H1 (cell line): ENCODE results near the gene IL1RAP. TPM values are rescaled to one million over a fixed set of nuclear protein-coding genes. Genes with fewer than 3 reads are reported as not detected.

Source experiments
- CTCF ChIA-PET: fragments of 300-600 bp; sonication (Branson Sonifier 250); formaldehyde crosslinking; loops from one replicate; lab custom pipeline; 2021; ENCODE audit not compliant: partially characterized antibody; lab: Charles Lee
- POLR2A ChIA-PET: fragments of 300-600 bp; sonication (Branson Sonifier 250); formaldehyde crosslinking; loops from one replicate; lab custom pipeline; 2021; ENCODE audit warnings: inconsistent platforms; ENCODE audit not compliant: partially characterized antibody; lab: Charles Lee
- DNase-seq, 2 experiments: peaks; one replicate each; pipeline versions ENCODE4 v3.0.0 to v3.0.0-alpha.2; 2010 to 2022; ENCODE audit warnings: low spot score in 2 of 2, low read depth in 1 of 2, mixed read lengths in 1 of 2
- FAIRE-seq: peaks from 2 replicates; lab custom pipeline; 2011; peaks lifted over from hg19 to GRCh38; lab: Jason Lieb, UNC
- H2AFZ ChIP-seq: 2 replicates; pipeline ENCODE4 v1.8.1; 2012; ENCODE audit warnings: low read length, inconsistent platforms
- H2AK5ac ChIP-seq: 2 replicates; pipeline ENCODE4 v1.6.1; 2013; ENCODE audit warnings: low read depth, low read length
- H2BK120ac ChIP-seq: replicated peaks from 2 replicates; pipeline ENCODE3; 2013; ENCODE audit warnings: low read depth, low read length, inconsistent platforms
- H2BK12ac ChIP-seq: 2 replicates; pipeline ENCODE4 v1.6.1; 2013; ENCODE audit warnings: low read depth, low read length
- H2BK15ac ChIP-seq: 2 replicates; pipeline ENCODE4 v1.6.1; 2013; ENCODE audit warnings: low read length
- H2BK20ac ChIP-seq: 2 replicates; pipeline ENCODE4 v1.6.1; 2013; ENCODE audit warnings: low read length
- H2BK5ac ChIP-seq: 2 replicates; pipeline ENCODE4 v1.6.1; 2013; ENCODE audit warnings: low read depth, low read length
- H3K14ac ChIP-seq: 2 replicates; pipeline ENCODE4 v1.6.1; 2013; ENCODE audit warnings: inconsistent platforms; ENCODE audit not compliant: insufficient read length
- H3K18ac ChIP-seq: 2 replicates; pipeline ENCODE4 v1.6.1; 2013; ENCODE audit warnings: low read length; ENCODE audit errors: extremely low read depth
- H3K23ac ChIP-seq: 2 replicates; pipeline ENCODE4 v1.6.1; 2013; ENCODE audit warnings: inconsistent platforms; ENCODE audit not compliant: insufficient read length
- H3K23me2 ChIP-seq: 2 replicates; pipeline ENCODE4 v1.6.1; 2013; ENCODE audit warnings: low read depth, low read length
- H3K27ac ChIP-seq: 2 replicates; pipeline ENCODE4 v1.6.1; 2011; ENCODE audit warnings: low read depth, low read length, inconsistent platforms
- H3K27me3 ChIP-seq, 4 experiments: replicated peaks in 1 of 4; 1 replicate in 1 of 4; 2 replicates in 3 of 4; pipeline versions ENCODE4 v1.6.1 to v1.8.1; 2011 to 2013; ENCODE audit warnings: low read length in 3 of 4, mild to moderate bottlenecking in 3 of 4, inconsistent platforms in 2 of 4, mixed read lengths in 2 of 4, moderate library complexity in 1 of 4; ENCODE audit not compliant: control insufficient read depth in 3 of 4, insufficient read depth in 3 of 4; ENCODE audit errors: extremely low read depth in 1 of 4
- H3K36me3 ChIP-seq, 4 experiments: 2 replicates each; pipeline versions ENCODE4 v1.6.1 to v1.8.1; 2011 to 2013; ENCODE audit warnings: mild to moderate bottlenecking in 4 of 4, low read length in 3 of 4, moderate library complexity in 2 of 4, control low read depth in 1 of 4, inconsistent platforms in 1 of 4; ENCODE audit not compliant: insufficient read depth in 4 of 4, control insufficient read depth in 2 of 4
- H3K4ac ChIP-seq: replicated peaks from 2 replicates; pipeline ENCODE3; 2013; ENCODE audit warnings: low read length, low read depth, mixed read lengths, inconsistent platforms; ENCODE audit not compliant: insufficient read length
- H3K4me1 ChIP-seq, 4 experiments: replicated peaks in 1 of 4; 1 replicate in 1 of 4; 2 replicates in 3 of 4; pipeline versions ENCODE4 v1.6.1 to v1.8.1; 2011 to 2013; ENCODE audit warnings: low read length in 3 of 4, inconsistent platforms in 2 of 4, mixed read lengths in 1 of 4; ENCODE audit not compliant: insufficient read depth in 4 of 4, control insufficient read depth in 3 of 4
- H3K4me2 ChIP-seq, 2 experiments: 2 replicates each; pipeline versions ENCODE4 v1.6.1 to v1.8.1; 2011 to 2013; ENCODE audit warnings: low read depth in 2 of 2, low read length in 2 of 2, control low read depth in 1 of 2, inconsistent platforms in 1 of 2, mild to moderate bottlenecking in 1 of 2; ENCODE audit not compliant: insufficient read depth in 1 of 2
- H3K4me3 ChIP-seq, 4 experiments: fragments of 200-600, 300-600 bp in 1 of 4; sonication (generic), shearing (Covaris generic), sonication (Bioruptor Twin) in 1 of 4; 2 replicates each; pipeline versions ENCODE4 v1.5.1 to v1.8.1; 2011 to 2016; ENCODE audit warnings: low read length in 4 of 4, low read depth in 3 of 4, control low read depth in 2 of 4, inconsistent platforms in 2 of 4, mild to moderate bottlenecking in 2 of 4, mixed read lengths in 1 of 4, moderate library complexity in 1 of 4; ENCODE audit not compliant: insufficient read depth in 2 of 4; ENCODE audit errors: extremely low read depth in 1 of 4
- H3K56ac ChIP-seq: replicated peaks from 2 replicates; pipeline ENCODE3; 2013; ENCODE audit warnings: low read depth, mild to moderate bottlenecking, mixed read lengths, low read length, inconsistent platforms; ENCODE audit not compliant: insufficient read length
- H3K79me1 ChIP-seq: 2 replicates; pipeline ENCODE4 v1.6.1; 2013; ENCODE audit warnings: low read depth, low read length, control low read depth
- H3K79me2 ChIP-seq, 2 experiments: 2 replicates each; pipeline versions ENCODE4 v1.6.1 to v1.8.1; 2012 to 2013; ENCODE audit warnings: low read length in 2 of 2, mild to moderate bottlenecking in 2 of 2, inconsistent platforms in 1 of 2; ENCODE audit not compliant: insufficient read depth in 2 of 2, control insufficient read depth in 1 of 2
- H3K9ac ChIP-seq, 4 experiments: replicated peaks in 1 of 4; 1 replicate in 1 of 4; 2 replicates in 3 of 4; pipeline versions ENCODE4 v1.6.1 to v1.8.1; 2011 to 2013; ENCODE audit warnings: low read depth in 3 of 4, low read length in 3 of 4, control low read depth in 2 of 4, mild to moderate bottlenecking in 2 of 4, moderate library complexity in 2 of 4, inconsistent platforms in 1 of 4; ENCODE audit errors: extremely low read depth in 1 of 4
- H3K9me3 ChIP-seq, 2 experiments: 2 replicates each; pipeline versions ENCODE4 v1.6.1 to v1.8.1; 2012 to 2013; ENCODE audit warnings: mild to moderate bottlenecking in 2 of 2, moderate library complexity in 2 of 2, control low read depth in 1 of 2, inconsistent platforms in 1 of 2, low read depth in 1 of 2, low read length in 1 of 2, mixed read lengths in 1 of 2; ENCODE audit not compliant: insufficient read depth in 2 of 2
- H4K20me1 ChIP-seq, 2 experiments: replicated peaks in 1 of 2; 2 replicates each; pipeline versions ENCODE3 to v1.8.1; 2011 to 2013; ENCODE audit warnings: inconsistent platforms in 2 of 2, low read length in 2 of 2, mild to moderate bottlenecking in 1 of 2; ENCODE audit not compliant: insufficient read depth in 2 of 2, control insufficient read depth in 1 of 2
- H4K5ac ChIP-seq: 2 replicates; pipeline ENCODE4 v1.6.1; 2013; ENCODE audit warnings: low read length, low read depth, mixed read lengths, inconsistent platforms; ENCODE audit not compliant: insufficient read length
- H4K8ac ChIP-seq: 2 replicates; pipeline ENCODE4 v1.8.0; 2013; ENCODE audit warnings: mild to moderate bottlenecking, moderate library complexity, low read length, inconsistent platforms; ENCODE audit not compliant: insufficient read depth; ENCODE audit errors: extremely low read depth
- H4K91ac ChIP-seq: replicated peaks from 2 replicates; pipeline ENCODE3; 2013; ENCODE audit warnings: low read length, mixed read lengths, inconsistent platforms; ENCODE audit not compliant: insufficient read length
- CBX8 ChIP-seq: fragments of 300-800, 300-1000 bp; sonication (generic); IDR thresholded peaks from 2 replicates; pipeline ENCODE4 v1.7.1; 2016; ENCODE audit warnings: low read depth, low read length, borderline replicate concordance
- EGR1 ChIP-seq: IDR thresholded peaks from 2 replicates; pipeline ENCODE4 v1.6.1; 2011; ENCODE audit warnings: low read depth, low read length, borderline replicate concordance
- EP300 ChIP-seq, 2 experiments: IDR thresholded peaks; 1 replicate in 1 of 2; 2 replicates in 1 of 2; pipeline ENCODE4 v1.6.1; 2011 to 2012; ENCODE audit warnings: low read depth in 2 of 2, low read length in 2 of 2, mild to moderate bottlenecking in 2 of 2, borderline replicate concordance in 1 of 2, inconsistent platforms in 1 of 2, moderate library complexity in 1 of 2
- GABPA ChIP-seq: IDR thresholded peaks from 2 replicates; pipeline ENCODE4 v1.6.1; 2011; ENCODE audit warnings: mild to moderate bottlenecking, low read length, moderate library complexity, borderline replicate concordance; ENCODE audit not compliant: insufficient read depth
- GTF2F1 ChIP-seq: IDR thresholded peaks from 2 replicates; pipeline ENCODE4 v1.6.1; 2012; ENCODE audit warnings: low read depth, low read length, improper control_type of control experiment, borderline replicate concordance
- JUND ChIP-seq: IDR thresholded peaks from 2 replicates; pipeline ENCODE4 v1.6.1; 2011; ENCODE audit warnings: mild to moderate bottlenecking, improper control_type of control experiment, low read length
- MAFK ChIP-seq: IDR thresholded peaks from 2 replicates; pipeline ENCODE4 v1.6.1; 2012; ENCODE audit warnings: low read depth, mild to moderate bottlenecking, improper control_type of control experiment, low read length
- MAX ChIP-seq: IDR thresholded peaks from 2 replicates; pipeline ENCODE4 v1.6.1; 2012; ENCODE audit warnings: inconsistent platforms
- POLR2A ChIP-seq, 2 experiments: IDR thresholded peaks; 1 replicate in 1 of 2; 2 replicates in 1 of 2; pipeline ENCODE4 v1.6.1; 2011; ENCODE audit warnings: low read depth in 2 of 2, low read length in 2 of 2, mild to moderate bottlenecking in 2 of 2; ENCODE audit errors: control extremely low read depth in 1 of 2
- SIX5 ChIP-seq: IDR thresholded peaks from 2 replicates; pipeline ENCODE4 v1.6.1; 2011; ENCODE audit warnings: mild to moderate bottlenecking, low read depth, low read length
- SRF ChIP-seq: IDR thresholded peaks from 2 replicates; pipeline ENCODE4 v1.6.1; 2011; ENCODE audit warnings: mild to moderate bottlenecking, low read depth, low read length, moderate library complexity
- TEAD4 ChIP-seq: IDR thresholded peaks from 2 replicates; pipeline ENCODE4 v1.6.1; 2012; ENCODE audit warnings: low read depth, low read length, inconsistent platforms, mixed read lengths
- WGBS, 2 experiments: shearing (Covaris generic) in 1 of 2; methylation state at CpG; one replicate each; pipeline versions ENCODE4 v1.1.6 to v1.1.7; 2013 to 2015; ENCODE audit warnings: low lambda C conversion rate in 2 of 2, mixed read lengths in 2 of 2, inconsistent platforms in 1 of 2, low coverage in 1 of 2, missing lambda C conversion rate in 1 of 2; ENCODE audit not compliant: insufficient replicate concordance in 2 of 2, insufficient coverage in 1 of 2, insufficient read length in 1 of 2; ENCODE audit errors: extremely low coverage in 1 of 2, missing lambda C conversion rate in 1 of 2; 5-methylcytosine and 5-hydroxymethylcytosine counted together
- polyA plus RNA-seq, 7 experiments: library from polyadenylated mRNA; depleted of rRNA in 3 of 7; stranded (reverse) in 5 of 7; unstranded in 2 of 7; fragments of >200 nt in 5 of 7; fragments of 200-250 nt in 2 of 7; gene quantifications; 1 replicate in 5 of 7; 2 replicates in 1 of 7; 4 replicates in 1 of 7; pipeline versions ENCODE4 v1.2.1 to v1.2.3, GENCODE V29; 2011 to 2013; ENCODE audit warnings: missing spikeins in 2 of 7, mixed read lengths in 2 of 7
- total RNA-seq: library from RNA; stranded (reverse); fragmentation: NEBNext Ultra II Directional; extraction: Animal tissue kit (Norgen Biotek cat#: 25700); gene quantifications from 2 replicates; pipeline ENCODE4 v1.2.1, GENCODE V29; 2021

Gene IL1RAP
- total and polyA plus RNA-seq, 2 of the 8 experiments (the other 6 are each of a cell fraction or from before 2014, with no cell fraction given): 2.4 to 3.9 TPM

GRCh38 chr3:190577225-190577624, 63.3 kb downstream of the IL1RAP start:
- no peak overlapping the region for H3K27ac ChIP-seq
- H4K91ac ChIP-seq: no peak overlapping the region
- H2AK5ac ChIP-seq: no peak overlapping the region
- no peak overlapping the region for H2BK120ac ChIP-seq
- no peak overlapping the region for H3K14ac ChIP-seq
- no peak overlapping the region for H2BK15ac ChIP-seq
- H3K36me3 ChIP-seq: no peaks in the 10 kb centered on the region
- H3K4me1 ChIP-seq: no peaks in the 10 kb centered on the region
- no peak overlapping the region for H3K23ac ChIP-seq
- no peak overlapping the region for H2BK12ac ChIP-seq
- H3K18ac ChIP-seq: no peak overlapping the region
- H3K4ac ChIP-seq: no peak overlapping the region
- DNase-seq (no peak), FAIRE-seq (no peak)
- no peaks in the 10 kb centered on the region for H3K27me3 ChIP-seq
- no peak overlapping the region for H2BK5ac ChIP-seq
- 0 out of 4 replicates have a peak, but pooled peaks cover 0 to 2% of the 10 kb centered on the region in 2 experiments for H3K9me3 ChIP-seq
- no peak overlapping the region for H4K8ac ChIP-seq
- ChIA-PET CTCF (interaction anchor here (1.2 kb wide), 1 partner anchor 63 kb away, joined by 3 read pairs; the partner anchor contains the start of gene IL1RAP), POLR2A (no interaction called here)
- H3K56ac ChIP-seq: no peak overlapping the region
- WGBS, 2 experiments: 93% methylated on average over 4 of the region's 4 CpGs; no CpG with 5 or more reads in 1 of the 2 experiments
- no peak overlapping the region for H2AFZ ChIP-seq
- no peaks in the 10 kb centered on the region for H3K79me1 ChIP-seq
- no peaks in the 10 kb centered on the region for H4K20me1 ChIP-seq
- H3K23me2 ChIP-seq: no peaks in the 10 kb centered on the region
- no peak overlapping the region for H2BK20ac ChIP-seq
- no peaks in the 10 kb centered on the region for H3K79me2 ChIP-seq
- no peak overlapping the region for H3K9ac ChIP-seq
- no peak overlapping the region for H4K5ac ChIP-seq
- no peak overlapping the region for H3K4me2 ChIP-seq
- no peak overlapping the region for H3K4me3 ChIP-seq
- TF ChIP-seq EP300 (IDR thresholded peaks at IDR 0.05; ENCODE audit: borderline replicate concordance in 1 of 2, low read depth in 2 of 2, low read length in 2 of 2) (no peak), GABPA (no peak), JUND (no peak), MAFK (no peak), SIX5 (no peak), CBX8 (no peak), GTF2F1 (no peak), TEAD4 (no peak), POLR2A (IDR thresholded peaks at IDR 0.05; ENCODE audit: control extremely low read depth in 1 of 2, low read depth in 2 of 2, low read length in 2 of 2) (no peak), SRF (no peak), EGR1 (no peak), MAX (no peak)
